Left ventricle myocardium inferior (tissue), 1 donor: Measurements from ENCODE around the gene SEC24D. TPM values are rescaled to one million over a fixed set of nuclear protein-coding genes. Genes with fewer than 3 reads are reported as not detected.

Experiments
- DNase-seq: peaks from one replicate; pipeline ENCODE4 v3.0.0-alpha.2; 2020
- H3K27ac ChIP-seq: fragments of 200-600 bp; replicated peaks from 2 replicates; pipeline ENCODE4 v1.8.0; 2021
- H3K27me3 ChIP-seq: fragments of 200-600 bp; 2 replicates; pipeline ENCODE4 v1.8.0; 2021; ENCODE audit warnings: low read depth
- H3K36me3 ChIP-seq: fragments of 200-600 bp; 2 replicates; pipeline ENCODE4 v1.8.0; 2021
- H3K4me1 ChIP-seq: fragments of 200-600 bp; 2 replicates; pipeline ENCODE4 v1.8.0; 2021
- H3K4me3 ChIP-seq: fragments of 200-600 bp; 2 replicates; pipeline ENCODE4 v1.8.0; 2021; ENCODE audit warnings: mild to moderate bottlenecking, moderate library complexity
- H3K9me3 ChIP-seq: fragments of 200-600 bp; replicated peaks from 2 replicates; pipeline ENCODE4 v1.8.0; 2021
- CTCF ChIP-seq: fragments of 200-600 bp; IDR thresholded peaks from 2 replicates; pipeline ENCODE4 v1.8.0; 2021; ENCODE audit warnings: antibody characterized with exemption, mild to moderate bottlenecking, borderline replicate concordance
- intact Hi-C: fragments of 100-400 bp; cut with micrococcal nuclease; formaldehyde crosslinking; loops from one replicate; pipeline ENCODE4 v1.11.0; 2022
- total RNA-seq: library from RNA; stranded (reverse); fragmentation: NEBNext Ultra II Directional; extraction: Animal tissue kit (Norgen Biotek cat#: 25700); gene quantifications from one replicate; pipeline ENCODE4 v1.2.1, GENCODE V29; 2021
- donor health status: DM: no; HTN: yes; CAD: no; lungs with severe emphysema.

SEC24D gene
- total RNA-seq, 1 donor from 2014 or later, result 10.5 TPM

GRCh38 chr4:118723369-118723768, 112.6 kb downstream of the SEC24D start:
- H3K27ac ChIP-seq, result no peak overlapping the region
- intact Hi-C loops, result no loop called here
- no peak for TF ChIP-seq CTCF
- no peak overlapping the region for H3K4me3 ChIP-seq
- no peaks in the 10 kb centered on the region for H3K9me3 ChIP-seq
- H3K27me3 ChIP-seq, result no peaks in the 10 kb centered on the region
- peaks cover 79% of the 10 kb centered on the region for H3K36me3 ChIP-seq
- no peaks in the 10 kb centered on the region for H3K4me1 ChIP-seq
- DNase-seq, result no peak

DNA sequence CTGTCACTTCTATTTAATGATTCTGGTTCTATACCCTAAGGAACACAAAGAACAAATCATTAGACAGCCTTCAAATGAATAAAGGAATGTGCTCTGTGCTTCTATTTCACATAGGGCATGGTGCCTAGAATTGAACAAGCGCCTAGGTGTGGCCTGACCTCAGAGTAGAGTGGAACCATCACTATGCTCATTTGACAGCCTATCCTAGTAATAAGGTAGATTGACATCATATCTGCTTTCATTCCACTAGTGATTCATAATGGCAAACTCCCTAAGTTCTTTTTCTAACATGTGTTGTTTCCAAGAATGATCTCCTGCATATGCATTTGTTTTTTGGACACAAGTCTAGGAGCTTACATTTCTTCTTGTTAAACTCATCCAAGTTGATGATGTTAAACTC, 114.2 kb downstream of the SEC24D start:
- Histone ChIP-seq H3K9me3 (no peaks in the 10 kb centered on the region), H3K4me1 (no peaks in the 10 kb centered on the region), H3K4me3 (no peak overlapping the region), H3K27me3 (no peaks in the 10 kb centered on the region), H3K27ac (no peak overlapping the region), H3K36me3 (peaks cover 64% of the 10 kb centered on the region)
- intact Hi-C loops, result no loop called here
- no peak for DNase-seq
- TF ChIP-seq CTCF, result no peak

GRCh38 chr4:118718511-118719170, 117.3 kb downstream of the SEC24D start:
- Histone ChIP-seq H3K9me3 (no peaks in the 10 kb centered on the region), H3K36me3 (peaks cover 41% of the 10 kb centered on the region), H3K4me3 (no peak overlapping the region), H3K27ac (no peak overlapping the region), H3K4me1 (no peaks in the 10 kb centered on the region), H3K27me3 (no peaks in the 10 kb centered on the region)
- no peak for TF ChIP-seq CTCF
- DNase-seq, result no peak
- intact Hi-C loops, result no loop called here

GRCh38 chr4:118716304-118716703, 119.6 kb downstream of the SEC24D start:
- no peak for DNase-seq
- no peak for TF ChIP-seq CTCF
- intact Hi-C loops, result no loop called here
- H3K4me3 ChIP-seq, result no peak overlapping the region
- H3K9me3 ChIP-seq, result no peaks in the 10 kb centered on the region
- H3K27ac ChIP-seq, result no peak overlapping the region
- H3K27me3 ChIP-seq, result no peaks in the 10 kb centered on the region
- H3K4me1 ChIP-seq, result no peaks in the 10 kb centered on the region
- H3K36me3 ChIP-seq, result peaks cover 33% of the 10 kb centered on the region

DNA sequence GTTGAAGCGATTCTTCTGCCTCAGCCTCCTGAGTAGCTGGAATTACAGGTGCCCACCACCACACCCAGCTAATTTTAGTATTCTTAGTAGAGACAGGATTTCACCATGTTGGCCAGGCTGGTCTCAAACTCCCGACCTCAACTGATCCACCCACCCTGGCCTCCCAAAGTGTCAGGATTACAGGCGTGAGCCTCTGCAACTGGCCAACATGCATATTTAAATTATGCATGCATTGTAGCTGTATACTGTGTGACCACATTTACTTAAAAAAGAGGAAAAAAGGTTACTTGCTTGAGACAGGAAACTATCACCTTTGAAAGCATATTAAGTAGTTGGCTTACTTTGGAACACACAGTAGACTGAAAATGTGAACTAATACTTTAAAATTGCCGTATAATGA, 121.2 kb downstream of the SEC24D start:
- peaks cover 42% of the 10 kb centered on the region for H3K36me3 ChIP-seq
- intact Hi-C loops, result no loop called here

More for the DNA sequence above, 121.2 kb downstream of the SEC24D start:
- no peak for TF ChIP-seq CTCF
- no peak overlapping the region for H3K27ac ChIP-seq
- H3K27me3 ChIP-seq, result no peaks in the 10 kb centered on the region
- no peak overlapping the region for H3K4me3 ChIP-seq
- no peaks in the 10 kb centered on the region for H3K9me3 ChIP-seq
- no peaks in the 10 kb centered on the region for H3K4me1 ChIP-seq
- no peak for DNase-seq
